NCI-H2196 treated with DMSO at 0.1 percent for 48 hours (cell line): ENCODE data around the gene KRT71.
A peak's percentile ranks its signal among the peaks of the same experiment; 100 is the strongest.

Experiments used
- DNase-seq: peaks from one replicate; lab custom pipeline; 2025; ENCODE audit not compliant: unreplicated experiment; lab: John Stamatoyannopoulos, UW

Gene KRT71

DNA sequence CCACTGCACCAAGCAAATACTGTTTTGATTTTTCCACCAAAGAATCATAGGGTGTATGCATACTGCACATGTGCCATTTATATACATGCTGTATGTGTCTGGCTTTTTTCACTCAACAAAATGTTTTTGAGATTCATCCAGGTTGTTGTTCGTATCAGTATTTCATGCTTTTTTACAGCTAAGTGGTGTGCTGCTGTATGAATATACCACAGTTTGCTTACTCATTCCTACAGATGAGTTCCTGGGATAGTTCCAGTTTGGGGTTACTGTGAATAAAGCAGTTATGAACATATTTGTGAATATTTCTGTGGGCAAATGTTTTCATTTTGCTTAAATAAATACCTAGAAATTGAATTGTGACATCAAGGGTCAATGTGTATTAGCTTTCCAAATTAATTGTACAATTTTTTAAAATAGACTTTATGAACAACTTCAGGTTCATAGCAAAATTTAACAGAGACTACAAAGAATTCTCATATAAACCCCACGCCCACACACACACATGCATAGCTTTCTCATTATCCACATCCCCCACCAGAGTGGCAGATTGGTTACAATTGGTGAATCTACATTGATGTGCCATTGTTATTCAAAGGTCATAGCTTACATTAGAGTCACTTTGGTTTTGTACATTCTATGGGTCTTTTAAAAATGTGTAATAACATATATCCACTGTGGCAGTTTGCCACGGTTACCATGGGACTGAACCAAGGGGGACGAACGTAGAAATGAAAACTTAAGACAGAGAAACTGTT is 53.0 kb downstream of the KRT71 start:
- DNase-seq = no peak

DNA sequence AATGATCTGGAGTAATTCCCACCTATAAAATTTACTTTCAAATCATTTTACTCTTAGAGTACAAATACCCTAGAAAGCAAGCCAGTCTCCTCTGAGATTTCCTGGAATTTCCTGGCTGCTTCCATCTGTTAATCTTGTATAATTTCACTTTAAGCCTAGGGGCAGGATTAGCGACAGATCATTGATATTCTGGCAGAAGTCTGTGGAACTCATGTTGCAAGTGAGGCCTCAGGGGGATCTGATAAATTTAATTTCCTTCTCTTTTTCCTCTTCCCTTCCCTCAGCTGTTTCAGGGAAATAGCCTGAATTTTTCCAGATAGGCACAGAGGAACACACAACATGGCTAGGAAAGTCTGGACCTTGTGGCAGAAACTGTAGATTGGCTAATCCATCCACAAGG is 54.0 kb downstream of the KRT71 start:
- no peak for DNase-seq

DNA sequence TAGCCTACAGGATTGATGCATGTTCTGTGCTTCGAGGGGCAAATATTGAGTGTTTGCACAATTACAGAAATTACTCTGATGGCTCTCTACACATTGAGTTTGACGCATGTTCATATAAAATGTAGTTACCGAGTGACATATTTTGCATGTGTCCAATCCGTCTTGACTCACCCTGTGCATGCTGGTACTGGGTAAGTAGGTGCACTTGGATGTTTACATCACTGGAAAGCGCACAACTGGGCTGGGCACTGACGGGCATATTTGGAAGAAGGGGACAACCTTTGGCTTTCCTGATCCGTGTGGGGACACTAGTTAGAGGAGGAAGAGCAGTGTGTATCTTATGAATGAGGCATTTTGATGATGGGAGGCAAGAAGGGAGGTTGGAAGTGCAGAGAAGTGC is 55.0 kb downstream of the KRT71 start:
- no peak for DNase-seq

DNA sequence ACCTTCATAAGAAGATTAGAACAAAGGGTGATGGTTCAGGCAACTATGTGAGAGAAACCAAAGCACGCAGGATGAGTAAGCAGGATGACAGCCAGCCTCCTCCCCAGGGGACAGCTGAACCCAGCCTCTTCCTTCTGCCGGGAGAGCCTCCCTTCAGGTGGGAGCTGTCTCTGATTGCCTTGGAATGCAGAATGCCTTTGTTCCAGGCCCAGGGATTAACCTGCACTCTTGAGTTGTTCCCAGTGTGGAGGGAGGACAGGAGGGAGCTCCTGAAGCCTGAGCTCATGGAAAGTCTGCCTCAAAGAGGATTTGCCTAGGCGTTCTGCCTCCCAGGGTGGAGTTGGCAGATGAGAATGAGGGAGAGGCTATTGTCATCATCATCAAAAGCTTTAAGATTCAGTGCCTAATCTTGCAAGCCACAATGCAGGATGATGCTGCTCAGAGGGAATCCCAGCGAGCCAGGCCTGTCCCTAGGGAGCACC is 56.3 kb downstream of the KRT71 start:
- peak; percentile 27 for DNase-seq

DNA sequence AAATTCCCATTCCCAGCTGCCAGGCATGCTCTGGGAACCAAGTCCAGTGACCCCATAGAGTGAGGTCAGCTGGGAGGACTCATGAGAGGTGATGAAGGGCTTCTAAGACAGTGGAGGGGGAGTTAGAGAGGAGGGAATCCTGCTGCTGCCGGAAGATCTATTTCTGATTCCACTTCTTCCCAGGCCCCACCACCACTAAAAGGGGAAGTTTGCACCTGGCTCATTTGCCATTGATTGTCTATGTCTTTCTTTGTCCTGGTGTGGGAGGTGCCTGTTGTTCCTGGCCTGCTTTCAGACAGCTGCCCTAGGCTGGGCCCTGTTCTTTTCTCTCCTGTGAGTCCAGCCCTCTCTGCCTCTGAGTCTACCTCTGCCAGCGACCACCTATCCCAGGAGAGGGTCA is 56.9 kb downstream of the KRT71 start:
- peak; percentile 33 for DNase-seq

DNA sequence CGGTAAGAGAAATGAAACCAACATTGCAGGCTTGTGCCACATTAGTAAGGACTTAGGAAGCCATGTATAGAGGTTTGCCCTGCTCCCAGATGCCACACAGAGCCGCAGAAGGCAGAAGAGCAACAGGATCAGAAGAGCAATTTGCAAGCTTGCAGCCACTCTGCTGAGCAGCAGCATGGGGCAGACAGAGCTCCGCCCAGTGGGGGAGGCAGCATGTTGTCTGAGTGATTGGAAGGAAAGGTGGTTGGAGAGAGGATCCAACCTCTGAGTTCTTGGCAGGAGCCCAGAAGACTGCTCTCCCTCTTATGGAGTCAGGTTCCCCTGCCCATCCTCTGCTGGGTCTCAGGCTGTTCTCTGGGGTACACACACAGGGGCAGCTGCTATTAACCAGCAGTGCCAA is 57.6 kb downstream of the KRT71 start:
- DNase-seq = peak; percentile 30

DNA sequence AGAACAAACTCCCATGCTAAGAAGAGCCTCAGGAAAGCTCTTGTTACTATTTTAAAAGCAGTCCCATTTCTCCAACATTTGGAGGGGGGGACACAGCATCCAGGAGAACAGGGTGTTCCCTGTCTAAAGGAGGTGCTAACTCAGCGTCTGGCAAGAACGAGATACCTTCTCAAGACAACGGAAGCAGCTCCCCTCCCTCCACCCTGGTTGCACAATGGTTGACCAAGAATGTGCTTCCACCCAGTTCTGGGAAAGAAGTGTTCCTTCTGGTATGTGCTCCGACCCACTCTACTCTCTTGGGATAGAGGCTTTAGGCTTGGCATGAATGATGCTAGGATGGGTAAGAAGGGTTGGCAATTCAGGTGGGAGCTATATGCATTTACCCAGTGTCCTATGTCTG is 58.4 kb downstream of the KRT71 start:
- no peak for DNase-seq

DNA sequence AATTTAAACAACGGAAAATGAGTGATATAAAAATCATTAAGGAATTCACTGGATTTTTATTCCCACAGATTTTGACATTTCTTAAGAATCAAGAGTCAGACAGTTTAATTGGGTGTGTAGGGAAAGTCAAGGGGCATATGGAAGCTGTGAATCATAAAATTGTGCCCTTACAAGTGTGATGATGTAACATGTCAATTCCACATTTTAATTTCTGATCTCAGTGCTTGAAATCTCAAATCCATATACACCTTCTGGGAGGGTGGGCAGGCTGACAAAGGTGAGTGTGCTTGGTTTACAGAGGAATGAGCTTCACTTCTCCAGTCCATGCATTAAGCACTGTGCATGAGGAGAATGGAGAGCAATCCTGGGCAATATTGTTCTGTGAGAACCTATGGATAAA is 58.8 kb downstream of the KRT71 start:
- DNase-seq = no peak
